Spleen (tissue), 7 donors: ENCODE results near the gene OR5H1.

ENCODE experiments used
- POLR2A ChIP-seq, 3 donors: fragments of 450-650 bp; IDR thresholded peaks; one replicate each; pipeline ENCODE4 v1.5.1; 2017; ENCODE audit warnings: antibody characterized with exemption in 3 of 3, mild to moderate bottlenecking in 1 of 3
- POLR2AphosphoS5 ChIP-seq, 3 donors: sonication (generic); formaldehyde crosslinking; IDR thresholded peaks; one replicate each; pipeline ENCODE4 v1.5.1; 2017; ENCODE audit warnings: antibody characterized with exemption in 3 of 3
- TF ChIP-seq, protein P1 (sequence below), 11 experiments: fragments of 200-600 bp in 7 of 11; fragments of 450-650 bp in 4 of 11; sonication (generic) in 4 of 11; IDR thresholded peaks in 8 of 11; conservative IDR thresholded peaks in 3 of 11; 1 replicate in 7 of 11; 2 replicates in 4 of 11; pipeline versions ENCODE4 v1.4.0 to v1.8.0; 2016 to 2021; ENCODE audit warnings: antibody characterized with exemption in 11 of 11, inconsistent platforms in 4 of 11, mild to moderate bottlenecking in 1 of 11
- donor health status: DM: no; HTN: no; CAD: no; lungs with moderate emphysema.
- donor health status: DM: no; HTN: no; CAD: no.
- donor health status: DM: no; HTN: no; CAD: no.

- TF ChIP-seq, protein P1, sequence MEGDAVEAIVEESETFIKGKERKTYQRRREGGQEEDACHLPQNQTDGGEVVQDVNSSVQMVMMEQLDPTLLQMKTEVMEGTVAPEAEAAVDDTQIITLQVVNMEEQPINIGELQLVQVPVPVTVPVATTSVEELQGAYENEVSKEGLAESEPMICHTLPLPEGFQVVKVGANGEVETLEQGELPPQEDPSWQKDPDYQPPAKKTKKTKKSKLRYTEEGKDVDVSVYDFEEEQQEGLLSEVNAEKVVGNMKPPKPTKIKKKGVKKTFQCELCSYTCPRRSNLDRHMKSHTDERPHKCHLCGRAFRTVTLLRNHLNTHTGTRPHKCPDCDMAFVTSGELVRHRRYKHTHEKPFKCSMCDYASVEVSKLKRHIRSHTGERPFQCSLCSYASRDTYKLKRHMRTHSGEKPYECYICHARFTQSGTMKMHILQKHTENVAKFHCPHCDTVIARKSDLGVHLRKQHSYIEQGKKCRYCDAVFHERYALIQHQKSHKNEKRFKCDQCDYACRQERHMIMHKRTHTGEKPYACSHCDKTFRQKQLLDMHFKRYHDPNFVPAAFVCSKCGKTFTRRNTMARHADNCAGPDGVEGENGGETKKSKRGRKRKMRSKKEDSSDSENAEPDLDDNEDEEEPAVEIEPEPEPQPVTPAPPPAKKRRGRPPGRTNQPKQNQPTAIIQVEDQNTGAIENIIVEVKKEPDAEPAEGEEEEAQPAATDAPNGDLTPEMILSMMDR (IDR thresholded peaks at IDR 0.05 in 8 of 11, conservative IDR thresholded peaks at IDR 0.05 in 3 of 11): no peak
- no peak for TF ChIP-seq POLR2A (IDR thresholded peaks at IDR 0.05)
- TF ChIP-seq POLR2AphosphoS5 (IDR thresholded peaks at IDR 0.05): no peak
Measured at GRCh38 chr3:98130421-98130820, at the start of gene OR5H1.
